Glomerular visceral epithelial cell (primary cell): ENCODE results near the gene TAF11L6.
"Not testable (repeated sequence)": the region's sequence is repeated elsewhere in the genome, so short reads cannot be mapped to it uniquely, and the experiment has no call there.

Experiments used
- DNase-seq: peaks from one replicate; pipeline ENCODE4 v3.0.0-alpha.2; 2016; ENCODE audit errors: extremely low spot score

TAF11L6 gene

GRCh38 chr5:17528369-17528768 lies at the start of gene TAF11L6:
Gene TAF11L6, plus strand, starts transcription at chr5:17528669.
- DNase-seq: not testable (repeated sequence)

- DNase-seq: no peak
These were observed 47.1 kb upstream of the TAF11L6 start for GRCh38 chr5:17481378-17481777.

DNA sequence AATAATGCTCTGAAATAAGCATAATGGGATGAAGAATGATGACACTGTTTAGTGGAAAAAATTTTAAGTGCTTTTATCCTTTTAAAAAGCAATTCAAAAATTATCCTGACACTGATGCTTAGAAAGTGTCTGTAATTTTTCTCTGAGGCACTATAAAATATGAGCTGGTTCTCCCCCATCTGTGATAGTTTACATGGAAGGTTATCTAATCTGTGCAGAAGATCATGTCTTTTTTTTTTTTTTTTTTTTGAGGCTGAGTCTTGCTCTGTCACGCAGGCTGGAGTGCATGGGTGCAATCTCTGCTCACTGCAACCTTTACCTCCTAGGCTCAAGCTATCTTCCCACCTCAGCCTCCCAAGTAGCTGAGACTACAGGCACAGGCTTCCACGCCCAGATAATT lies 45.7 kb upstream of the TAF11L6 start:
- no peak for DNase-seq

DNA sequence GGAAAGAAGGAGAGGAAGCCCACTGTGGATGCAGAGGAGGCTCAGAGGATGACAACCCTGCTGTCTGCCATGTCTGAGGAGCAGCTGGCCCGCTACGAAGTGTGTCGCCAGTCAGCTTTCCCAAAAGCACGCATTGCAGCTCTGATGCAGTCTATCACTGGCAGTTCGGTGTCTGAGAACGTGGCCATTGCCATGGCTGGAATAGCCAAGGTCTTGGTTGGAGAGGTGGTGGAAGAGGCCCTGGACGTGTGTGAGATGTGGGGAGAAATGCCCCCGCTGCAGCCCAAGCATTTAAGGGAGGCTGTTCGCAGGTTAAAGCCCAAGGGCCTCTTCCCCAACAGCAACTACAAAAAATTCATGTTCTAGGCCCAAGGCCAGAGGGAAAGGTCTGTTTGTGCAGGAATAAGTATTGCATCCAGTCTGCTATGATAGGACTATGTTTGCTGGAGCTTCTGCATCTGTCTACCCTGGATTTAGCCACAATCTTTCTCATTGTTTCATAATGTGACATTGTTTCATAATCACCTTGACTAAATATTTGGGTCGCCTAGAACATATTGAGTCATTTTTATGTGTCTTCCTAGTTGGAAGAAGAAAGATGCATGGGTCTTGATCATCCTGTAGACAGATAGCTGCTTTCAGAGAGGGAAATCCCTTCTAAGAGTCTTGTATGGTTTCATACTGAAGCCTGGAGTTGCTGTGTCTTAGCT lies 41.9 kb upstream of the TAF11L6 start:
- not testable (repeated sequence) for DNase-seq

DNA sequence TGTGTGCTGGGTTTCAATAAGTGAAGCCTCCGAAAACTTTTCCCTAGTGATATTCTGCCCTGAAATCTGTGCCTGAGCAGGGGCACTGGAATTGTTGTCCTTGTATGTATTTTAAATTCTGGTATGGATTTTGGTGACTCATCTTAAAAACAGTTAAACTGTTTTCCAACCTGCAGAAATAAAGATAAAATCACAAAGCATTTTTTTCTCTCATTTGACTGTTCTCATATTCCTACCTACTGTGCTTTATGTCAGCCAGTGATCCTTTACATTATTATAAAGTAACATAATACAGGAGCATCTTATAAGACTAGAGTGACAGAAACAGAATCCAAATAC lies 41.3 kb upstream of the TAF11L6 start:
- DNase-seq: no peak

- not testable (repeated sequence) for DNase-seq
These were observed 37.2 kb upstream of the TAF11L6 start for GRCh38 chr5:17491257-17491656.

DNA sequence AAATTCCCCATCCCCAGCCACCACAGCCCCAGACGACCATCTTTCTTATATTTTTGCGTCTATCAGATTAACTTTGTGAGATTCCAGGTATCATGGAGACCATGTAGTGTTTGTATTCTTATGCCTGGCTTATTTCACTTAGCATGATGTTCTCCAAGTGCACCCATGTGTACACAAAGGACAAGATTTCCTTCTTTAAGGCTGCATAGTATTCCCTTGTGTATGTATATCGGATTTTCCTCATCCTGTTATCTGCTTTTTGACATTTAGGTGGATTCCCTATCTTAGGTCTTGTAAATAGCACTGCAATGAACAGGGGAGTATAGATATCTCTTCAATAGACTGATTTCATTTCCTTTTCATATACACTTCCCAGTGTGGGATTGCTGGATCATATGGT lies 35.7 kb upstream of the TAF11L6 start:
- no peak for DNase-seq

GRCh38 chr5:17497446-17497845 lies 31.0 kb upstream of the TAF11L6 start:
- DNase-seq: no peak

DNA sequence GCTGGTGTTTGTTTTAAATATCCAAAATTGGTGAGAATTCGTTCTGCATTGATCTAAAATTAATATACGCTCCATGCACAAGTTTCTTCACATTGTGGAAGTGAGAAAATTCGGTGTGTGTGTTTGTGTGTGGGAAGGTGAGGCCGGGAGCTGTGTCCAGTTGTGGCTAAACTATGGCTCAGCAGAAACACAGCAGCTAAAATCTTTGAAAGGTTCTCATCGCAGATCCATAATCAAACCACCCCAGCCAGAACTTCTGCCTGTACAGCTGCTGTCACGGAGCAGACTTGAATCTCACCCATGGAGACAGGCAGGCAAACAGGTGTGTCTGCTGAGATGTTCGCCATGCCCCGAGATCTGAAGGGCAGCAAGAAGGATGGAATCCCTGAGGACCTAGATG lies 30.5 kb upstream of the TAF11L6 start, which contains the start of gene TAF11L2:
Gene TAF11L2 (plus strand): TSS at position 301 of the 400 bp plus-strand sequence.
- not testable (repeated sequence) for DNase-seq

DNA sequence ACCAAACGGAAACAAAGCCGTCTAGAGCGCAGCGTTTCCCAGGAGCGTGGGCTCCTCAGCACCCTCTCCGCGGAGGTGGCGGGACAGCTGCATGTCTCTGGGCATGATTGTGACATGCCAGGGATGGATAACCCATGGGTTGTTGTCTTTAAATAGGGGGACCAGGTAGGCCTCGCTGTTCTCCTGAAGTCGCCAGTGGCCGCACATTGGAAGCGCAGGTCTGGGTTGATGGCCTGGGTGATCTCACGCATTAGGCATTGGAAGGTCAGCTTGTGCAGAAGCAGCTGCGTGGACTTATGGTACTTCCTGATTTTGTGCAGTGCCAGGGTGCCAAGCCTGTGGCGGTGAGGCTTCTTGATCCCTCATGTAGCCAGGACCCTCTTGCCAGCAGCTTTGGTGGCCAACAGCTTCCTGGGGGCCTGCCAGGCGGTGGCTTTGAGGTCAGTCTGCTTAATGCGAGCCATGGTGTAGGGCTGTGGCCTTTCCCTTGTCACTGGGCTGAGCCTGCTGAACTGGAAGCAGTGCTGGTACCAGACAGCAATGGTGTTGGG lies 16.6 kb upstream of the TAF11L6 start:
- no peak for DNase-seq

GRCh38 chr5:17517526-17517925 lies 10.9 kb upstream of the TAF11L6 start:
- not testable (repeated sequence) for DNase-seq

GRCh38 chr5:17518067-17518466 lies 10.4 kb upstream of the TAF11L6 start, which contains the start of gene TAF11L3:
Gene TAF11L3, plus strand, starts transcription at chr5:17518367.
- not testable (repeated sequence) for DNase-seq

- not testable (repeated sequence) for DNase-seq
These were observed 9.0 kb upstream of the TAF11L6 start for GRCh38 chr5:17519508-17519907.

GRCh38 chr5:17521501-17521900 lies 7.0 kb upstream of the TAF11L6 start, which contains the start of gene TAF11L4:
Gene TAF11L4, plus strand, starts transcription at chr5:17521801.
- not testable (repeated sequence) for DNase-seq

GRCh38 chr5:17524935-17525334 lies 3.5 kb upstream of the TAF11L6 start, which contains the start of gene TAF11L5:
Gene TAF11L5, plus strand, starts transcription at chr5:17525235.
- not testable (repeated sequence) for DNase-seq

GRCh38 chr5:17526504-17526903 lies 2.0 kb upstream of the TAF11L6 start:
- DNase-seq: not testable (repeated sequence)
